ENCODE results near the gene SNRPA.

Gene SNRPA

GRCh38 chr19:40750874-40751537 lies at the start of gene SNRPA:
Gene SNRPA (plus strand): TSS chr19:40751203. CDS start chr19:40751409, 206 bp downstream.
- TF ChIP-seq, protein P1, sequence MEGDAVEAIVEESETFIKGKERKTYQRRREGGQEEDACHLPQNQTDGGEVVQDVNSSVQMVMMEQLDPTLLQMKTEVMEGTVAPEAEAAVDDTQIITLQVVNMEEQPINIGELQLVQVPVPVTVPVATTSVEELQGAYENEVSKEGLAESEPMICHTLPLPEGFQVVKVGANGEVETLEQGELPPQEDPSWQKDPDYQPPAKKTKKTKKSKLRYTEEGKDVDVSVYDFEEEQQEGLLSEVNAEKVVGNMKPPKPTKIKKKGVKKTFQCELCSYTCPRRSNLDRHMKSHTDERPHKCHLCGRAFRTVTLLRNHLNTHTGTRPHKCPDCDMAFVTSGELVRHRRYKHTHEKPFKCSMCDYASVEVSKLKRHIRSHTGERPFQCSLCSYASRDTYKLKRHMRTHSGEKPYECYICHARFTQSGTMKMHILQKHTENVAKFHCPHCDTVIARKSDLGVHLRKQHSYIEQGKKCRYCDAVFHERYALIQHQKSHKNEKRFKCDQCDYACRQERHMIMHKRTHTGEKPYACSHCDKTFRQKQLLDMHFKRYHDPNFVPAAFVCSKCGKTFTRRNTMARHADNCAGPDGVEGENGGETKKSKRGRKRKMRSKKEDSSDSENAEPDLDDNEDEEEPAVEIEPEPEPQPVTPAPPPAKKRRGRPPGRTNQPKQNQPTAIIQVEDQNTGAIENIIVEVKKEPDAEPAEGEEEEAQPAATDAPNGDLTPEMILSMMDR (IDR thresholded peaks at IDR 0.05; ENCODE audit: control extremely low read depth, extremely low read depth, low read depth, missing control alignments): no peak
- ChIA-PET CTCF (interaction anchor here (1.0 to 1.3 kb wide), 4 partner anchors 27 to 88 kb away, joined by 3 to 7 read pairs (median 4); partner anchors contain the start of gene RAB4B), POLR2A (interaction anchor here (0.5 to 1.5 kb wide), 7 partner anchors 8 to 60 kb away, joined by 3 to 21 read pairs (median 5); partner anchors contain the start of genes COQ8B, EGLN2, ITPKC and NUMBL)
- peak; percentile 91 for DNase-seq (ENCODE audit: extremely low spot score)

DNA sequence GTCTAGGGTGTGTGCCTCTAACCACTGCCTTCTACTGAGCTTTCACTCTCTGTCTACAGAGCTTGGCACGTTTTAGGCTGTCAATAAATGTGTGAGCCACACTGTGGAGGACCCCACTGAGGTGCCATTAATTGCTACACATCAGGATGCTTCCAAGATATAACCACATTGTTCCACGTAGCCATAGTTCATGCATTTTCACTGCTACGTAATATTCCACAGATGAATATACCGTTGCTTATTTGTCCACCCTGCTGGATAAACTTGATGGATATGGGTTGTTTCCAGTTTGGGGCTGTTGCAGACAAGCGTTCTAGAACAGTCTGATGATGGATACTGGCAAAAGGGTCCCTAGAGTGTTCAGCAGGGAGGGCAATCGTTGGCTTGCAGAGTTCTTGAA lies 49.2 kb upstream of the SNRPA start:
- DNase-seq (ENCODE audit: extremely low spot score): no peak
- ChIA-PET POLR2A (no interaction called here), CTCF (interaction anchor here (0.9 to 1.3 kb wide), 3 partner anchors 14 to 67 kb away, joined by 3 to 4 read pairs (median 3); no protein-coding TSS in a partner anchor)
- TF ChIP-seq, protein P1 (IDR thresholded peaks at IDR 0.05; ENCODE audit: control extremely low read depth, extremely low read depth, low read depth, missing control alignments): no peak

- POLR2A ChIA-PET: no interaction called here
- no peak for DNase-seq (ENCODE audit: extremely low spot score)
- TF ChIP-seq, protein P1 (IDR thresholded peaks at IDR 0.05; ENCODE audit: control extremely low read depth, extremely low read depth, low read depth, missing control alignments): no peak
- CTCF ChIA-PET: interaction anchor here (0.9 to 1.5 kb wide), 4 partner anchors 14 to 67 kb away, joined by 3 to 4 read pairs (median 3); partner anchors contain the start of gene COQ8B
Measured at GRCh38 chr19:40702337-40703012, 48.5 kb upstream of the SNRPA start.

GRCh38 chr19:40703029-40703755 lies 47.8 kb upstream of the SNRPA start:
- ChIA-PET POLR2A (interaction anchor here (1.5 kb wide), 1 partner anchor 12 kb away, joined by 6 read pairs; no protein-coding TSS in a partner anchor), CTCF (interaction anchor here (1.2 to 1.7 kb wide), 4 partner anchors 13 to 68 kb away, joined by 3 to 5 read pairs (median 4); partner anchors contain the start of gene COQ8B)
- DNase-seq (ENCODE audit: extremely low spot score): no peak
- TF ChIP-seq, protein P1 (IDR thresholded peaks at IDR 0.05; ENCODE audit: control extremely low read depth, extremely low read depth, low read depth, missing control alignments): no peak

- ChIA-PET CTCF (interaction anchor here (0.7 to 1.7 kb wide), 2 partner anchors 41 to 240 kb away, joined by 3 to 5 read pairs; no protein-coding TSS in a partner anchor), POLR2A (interaction anchor here (1.5 kb wide), 1 partner anchor 14 kb away, joined by 6 read pairs; no protein-coding TSS in a partner anchor)
- no peak for DNase-seq (ENCODE audit: extremely low spot score)
- TF ChIP-seq, protein P1 (IDR thresholded peaks at IDR 0.05; ENCODE audit: control extremely low read depth, extremely low read depth, low read depth, missing control alignments): no peak
Measured at GRCh38 chr19:40704491-40705361, 46.3 kb upstream of the SNRPA start.

Measured in GM10248 (cell line).